Fibroblast of lung (primary cell): Measurements from ENCODE around the gene MATN3.

Experiments
- CTCF ChIP-seq, 2 donors: IDR thresholded peaks in 1 of 2; conservative IDR thresholded peaks in 1 of 2; 1 replicate in 1 of 2; 2 replicates in 1 of 2; pipeline ENCODE4 v1.5.1; 2011 to 2012; ENCODE audit warnings: low read length in 2 of 2, control low read depth in 1 of 2, inconsistent platforms in 1 of 2, low read depth in 1 of 2, mild to moderate bottlenecking in 1 of 2
- EZH2 ChIP-seq: IDR thresholded peaks from 2 replicates; pipeline ENCODE4 v1.5.1; 2012; ENCODE audit warnings: low read length, control low read depth, mild to moderate bottlenecking; ENCODE audit errors: missing control alignments

- TF ChIP-seq EZH2 = no peak
- TF ChIP-seq CTCF (conservative IDR thresholded peaks at IDR 0.05 in 1 of 2, IDR thresholded peaks at IDR 0.05 in 1 of 2; ENCODE audit: low read depth in 1 of 2, low read length in 2 of 2) = no peak
These were observed 49.0 kb upstream of the MATN3 start for GRCh38 chr2:20061476-20061875.
